ENCODE results near the gene TRIM32. TPM values are rescaled to one million over a fixed set of nuclear protein-coding genes. Genes with fewer than 3 reads are reported as not detected.

Gene TRIM32
- total RNA-seq, 1 experiment from 2014 or later: 17.5 TPM

DNA sequence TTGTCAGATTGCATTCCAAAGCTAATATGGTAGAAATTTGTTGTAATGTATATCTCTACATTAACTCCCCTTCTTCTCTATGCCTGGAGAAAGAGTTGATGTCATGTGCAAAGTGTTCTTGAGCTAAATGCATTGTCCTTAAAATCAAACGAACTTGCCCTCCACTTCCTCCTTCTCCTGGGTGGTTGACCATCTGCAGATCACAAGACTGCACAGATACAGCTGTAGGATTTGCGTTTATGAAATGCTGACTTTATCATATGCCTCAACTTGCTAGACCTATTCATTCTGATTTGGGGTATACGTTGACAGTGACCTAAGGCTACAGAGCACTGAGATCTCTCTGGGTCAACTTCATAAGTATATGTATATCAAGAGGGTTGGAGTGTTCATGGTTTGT is 8.3 kb downstream of the TRIM32 start (continued):
- TF ChIP-seq, protein P1, sequence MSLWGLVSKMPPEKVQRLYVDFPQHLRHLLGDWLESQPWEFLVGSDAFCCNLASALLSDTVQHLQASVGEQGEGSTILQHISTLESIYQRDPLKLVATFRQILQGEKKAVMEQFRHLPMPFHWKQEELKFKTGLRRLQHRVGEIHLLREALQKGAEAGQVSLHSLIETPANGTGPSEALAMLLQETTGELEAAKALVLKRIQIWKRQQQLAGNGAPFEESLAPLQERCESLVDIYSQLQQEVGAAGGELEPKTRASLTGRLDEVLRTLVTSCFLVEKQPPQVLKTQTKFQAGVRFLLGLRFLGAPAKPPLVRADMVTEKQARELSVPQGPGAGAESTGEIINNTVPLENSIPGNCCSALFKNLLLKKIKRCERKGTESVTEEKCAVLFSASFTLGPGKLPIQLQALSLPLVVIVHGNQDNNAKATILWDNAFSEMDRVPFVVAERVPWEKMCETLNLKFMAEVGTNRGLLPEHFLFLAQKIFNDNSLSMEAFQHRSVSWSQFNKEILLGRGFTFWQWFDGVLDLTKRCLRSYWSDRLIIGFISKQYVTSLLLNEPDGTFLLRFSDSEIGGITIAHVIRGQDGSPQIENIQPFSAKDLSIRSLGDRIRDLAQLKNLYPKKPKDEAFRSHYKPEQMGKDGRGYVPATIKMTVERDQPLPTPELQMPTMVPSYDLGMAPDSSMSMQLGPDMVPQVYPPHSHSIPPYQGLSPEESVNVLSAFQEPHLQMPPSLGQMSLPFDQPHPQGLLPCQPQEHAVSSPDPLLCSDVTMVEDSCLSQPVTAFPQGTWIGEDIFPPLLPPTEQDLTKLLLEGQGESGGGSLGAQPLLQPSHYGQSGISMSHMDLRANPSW (CRISPR knock-in tag; conservative IDR thresholded peaks at IDR 0.05; ENCODE audit: low read depth): no peak
- TF ChIP-seq, protein P2, sequence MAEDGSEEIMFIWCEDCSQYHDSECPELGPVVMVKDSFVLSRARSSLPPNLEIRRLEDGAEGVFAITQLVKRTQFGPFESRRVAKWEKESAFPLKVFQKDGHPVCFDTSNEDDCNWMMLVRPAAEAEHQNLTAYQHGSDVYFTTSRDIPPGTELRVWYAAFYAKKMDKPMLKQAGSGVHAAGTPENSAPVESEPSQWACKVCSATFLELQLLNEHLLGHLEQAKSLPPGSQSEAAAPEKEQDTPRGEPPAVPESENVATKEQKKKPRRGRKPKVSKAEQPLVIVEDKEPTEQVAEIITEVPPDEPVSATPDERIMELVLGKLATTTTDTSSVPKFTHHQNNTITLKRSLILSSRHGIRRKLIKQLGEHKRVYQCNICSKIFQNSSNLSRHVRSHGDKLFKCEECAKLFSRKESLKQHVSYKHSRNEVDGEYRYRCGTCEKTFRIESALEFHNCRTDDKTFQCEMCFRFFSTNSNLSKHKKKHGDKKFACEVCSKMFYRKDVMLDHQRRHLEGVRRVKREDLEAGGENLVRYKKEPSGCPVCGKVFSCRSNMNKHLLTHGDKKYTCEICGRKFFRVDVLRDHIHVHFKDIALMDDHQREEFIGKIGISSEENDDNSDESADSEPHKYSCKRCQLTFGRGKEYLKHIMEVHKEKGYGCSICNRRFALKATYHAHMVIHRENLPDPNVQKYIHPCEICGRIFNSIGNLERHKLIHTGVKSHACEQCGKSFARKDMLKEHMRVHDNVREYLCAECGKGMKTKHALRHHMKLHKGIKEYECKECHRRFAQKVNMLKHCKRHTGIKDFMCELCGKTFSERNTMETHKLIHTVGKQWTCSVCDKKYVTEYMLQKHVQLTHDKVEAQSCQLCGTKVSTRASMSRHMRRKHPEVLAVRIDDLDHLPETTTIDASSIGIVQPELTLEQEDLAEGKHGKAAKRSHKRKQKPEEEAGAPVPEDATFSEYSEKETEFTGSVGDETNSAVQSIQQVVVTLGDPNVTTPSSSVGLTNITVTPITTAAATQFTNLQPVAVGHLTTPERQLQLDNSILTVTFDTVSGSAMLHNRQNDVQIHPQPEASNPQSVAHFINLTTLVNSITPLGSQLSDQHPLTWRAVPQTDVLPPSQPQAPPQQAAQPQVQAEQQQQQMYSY (CRISPR knock-in tag; IDR thresholded peaks at IDR 0.05): no peak
- TF ChIP-seq OVOL2 (CRISPR knock-in tag; IDR thresholded peaks at IDR 0.05; ENCODE audit: borderline replicate concordance) (no peak), FOXP1 (CRISPR knock-in tag; IDR thresholded peaks at IDR 0.05; ENCODE audit: borderline replicate concordance) (no peak)
- TF ChIP-seq, protein P3, sequence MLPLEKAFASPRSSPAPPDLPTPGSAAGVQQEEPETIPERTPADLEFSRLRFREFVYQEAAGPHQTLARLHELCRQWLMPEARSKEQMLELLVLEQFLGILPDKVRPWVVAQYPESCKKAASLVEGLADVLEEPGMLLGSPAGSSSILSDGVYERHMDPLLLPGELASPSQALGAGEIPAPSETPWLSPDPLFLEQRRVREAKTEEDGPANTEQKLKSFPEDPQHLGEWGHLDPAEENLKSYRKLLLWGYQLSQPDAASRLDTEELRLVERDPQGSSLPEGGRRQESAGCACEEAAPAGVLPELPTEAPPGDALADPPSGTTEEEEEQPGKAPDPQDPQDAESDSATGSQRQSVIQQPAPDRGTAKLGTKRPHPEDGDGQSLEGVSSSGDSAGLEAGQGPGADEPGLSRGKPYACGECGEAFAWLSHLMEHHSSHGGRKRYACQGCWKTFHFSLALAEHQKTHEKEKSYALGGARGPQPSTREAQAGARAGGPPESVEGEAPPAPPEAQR (CRISPR knock-in tag; IDR thresholded peaks at IDR 0.05): no peak

DNA sequence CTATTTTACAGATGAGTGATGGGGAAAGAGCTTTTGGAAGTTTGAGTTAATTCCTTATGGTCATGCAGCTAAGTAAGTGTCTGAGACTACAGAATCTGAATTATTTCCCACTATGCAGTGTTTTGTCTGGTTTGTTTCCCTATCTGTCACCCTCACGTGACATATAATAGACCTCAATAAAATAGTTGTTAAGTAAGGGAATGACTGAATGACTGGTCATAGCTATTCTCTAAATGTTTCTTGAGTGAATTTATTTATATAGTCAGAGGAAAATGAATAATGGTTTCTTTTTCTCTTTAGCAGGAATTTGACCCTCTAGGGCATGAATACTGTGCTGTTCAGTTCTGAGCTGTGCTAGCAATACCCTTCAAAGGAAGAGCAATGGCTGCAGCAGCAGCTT is 10.3 kb downstream of the TRIM32 start:
- Mint-ChIP-seq H3K27ac (no peak overlapping the region), H3K36me3 (peaks cover 27% of the 10 kb centered on the region), H3K4me3 (no peak overlapping the region), H3K4me1 (no peaks in the 10 kb centered on the region), H3K9me3 (no peaks in the 10 kb centered on the region), H3K27me3 (ENCODE audit: low read depth) (no peaks in the 10 kb centered on the region; the same call in 1 of the 2 replicates)
- ATAC-seq (no peak), DNase-seq (ENCODE audit: low spot score) (no peak)
- CTCF ChIA-PET: interaction anchor here (0.7 to 2.4 kb wide), 2 partner anchors 10 to 223 kb away, joined by 3 to 7 read pairs; partner anchors contain the start of gene TRIM32
- POLR2A ChIA-PET: no interaction called here
- TF ChIP-seq RELA (CRISPR knock-in tag; IDR thresholded peaks at IDR 0.05; ENCODE audit: borderline replicate concordance) (no peak), SMAD3 (CRISPR knock-in tag; IDR thresholded peaks at IDR 0.05; ENCODE audit: borderline replicate concordance) (no peak), NFATC4 (CRISPR knock-in tag; IDR thresholded peaks at IDR 0.05) (no peak), ZNF671 (CRISPR knock-in tag; IDR thresholded peaks at IDR 0.05) (no peak), EMX1 (CRISPR knock-in tag; IDR thresholded peaks at IDR 0.05) (no peak), ETV6 (CRISPR knock-in tag; IDR thresholded peaks at IDR 0.05) (no peak), ELF4 (CRISPR knock-in tag; IDR thresholded peaks at IDR 0.05; ENCODE audit: low read depth) (no peak), ZNF121 (CRISPR knock-in tag; IDR thresholded peaks at IDR 0.05) (no peak), SOX15 (CRISPR knock-in tag; IDR thresholded peaks at IDR 0.05) (no peak), ZNF317 (CRISPR knock-in tag; IDR thresholded peaks at IDR 0.05; ENCODE audit: borderline replicate concordance, low read depth) (no peak)
- TF ChIP-seq, protein P4, sequence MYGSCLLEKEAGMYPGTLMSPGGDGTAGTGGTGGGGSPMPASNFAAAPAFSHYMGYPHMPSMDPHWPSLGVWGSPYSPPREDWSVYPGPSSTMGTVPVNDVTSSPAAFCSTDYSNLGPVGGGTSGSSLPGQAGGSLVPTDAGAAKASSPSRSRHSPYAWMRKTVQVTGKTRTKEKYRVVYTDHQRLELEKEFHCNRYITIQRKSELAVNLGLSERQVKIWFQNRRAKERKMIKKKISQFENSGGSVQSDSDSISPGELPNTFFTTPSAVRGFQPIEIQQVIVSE (CRISPR knock-in tag; IDR thresholded peaks at IDR 0.05; ENCODE audit: borderline replicate concordance): no peak
- TF ChIP-seq, protein P5, sequence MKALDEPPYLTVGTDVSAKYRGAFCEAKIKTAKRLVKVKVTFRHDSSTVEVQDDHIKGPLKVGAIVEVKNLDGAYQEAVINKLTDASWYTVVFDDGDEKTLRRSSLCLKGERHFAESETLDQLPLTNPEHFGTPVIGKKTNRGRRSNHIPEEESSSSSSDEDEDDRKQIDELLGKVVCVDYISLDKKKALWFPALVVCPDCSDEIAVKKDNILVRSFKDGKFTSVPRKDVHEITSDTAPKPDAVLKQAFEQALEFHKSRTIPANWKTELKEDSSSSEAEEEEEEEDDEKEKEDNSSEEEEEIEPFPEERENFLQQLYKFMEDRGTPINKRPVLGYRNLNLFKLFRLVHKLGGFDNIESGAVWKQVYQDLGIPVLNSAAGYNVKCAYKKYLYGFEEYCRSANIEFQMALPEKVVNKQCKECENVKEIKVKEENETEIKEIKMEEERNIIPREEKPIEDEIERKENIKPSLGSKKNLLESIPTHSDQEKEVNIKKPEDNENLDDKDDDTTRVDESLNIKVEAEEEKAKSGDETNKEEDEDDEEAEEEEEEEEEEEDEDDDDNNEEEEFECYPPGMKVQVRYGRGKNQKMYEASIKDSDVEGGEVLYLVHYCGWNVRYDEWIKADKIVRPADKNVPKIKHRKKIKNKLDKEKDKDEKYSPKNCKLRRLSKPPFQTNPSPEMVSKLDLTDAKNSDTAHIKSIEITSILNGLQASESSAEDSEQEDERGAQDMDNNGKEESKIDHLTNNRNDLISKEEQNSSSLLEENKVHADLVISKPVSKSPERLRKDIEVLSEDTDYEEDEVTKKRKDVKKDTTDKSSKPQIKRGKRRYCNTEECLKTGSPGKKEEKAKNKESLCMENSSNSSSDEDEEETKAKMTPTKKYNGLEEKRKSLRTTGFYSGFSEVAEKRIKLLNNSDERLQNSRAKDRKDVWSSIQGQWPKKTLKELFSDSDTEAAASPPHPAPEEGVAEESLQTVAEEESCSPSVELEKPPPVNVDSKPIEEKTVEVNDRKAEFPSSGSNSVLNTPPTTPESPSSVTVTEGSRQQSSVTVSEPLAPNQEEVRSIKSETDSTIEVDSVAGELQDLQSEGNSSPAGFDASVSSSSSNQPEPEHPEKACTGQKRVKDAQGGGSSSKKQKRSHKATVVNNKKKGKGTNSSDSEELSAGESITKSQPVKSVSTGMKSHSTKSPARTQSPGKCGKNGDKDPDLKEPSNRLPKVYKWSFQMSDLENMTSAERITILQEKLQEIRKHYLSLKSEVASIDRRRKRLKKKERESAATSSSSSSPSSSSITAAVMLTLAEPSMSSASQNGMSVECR (CRISPR knock-in tag; IDR thresholded peaks at IDR 0.05; ENCODE audit: borderline replicate concordance): no peak
- TF ChIP-seq, protein P6, sequence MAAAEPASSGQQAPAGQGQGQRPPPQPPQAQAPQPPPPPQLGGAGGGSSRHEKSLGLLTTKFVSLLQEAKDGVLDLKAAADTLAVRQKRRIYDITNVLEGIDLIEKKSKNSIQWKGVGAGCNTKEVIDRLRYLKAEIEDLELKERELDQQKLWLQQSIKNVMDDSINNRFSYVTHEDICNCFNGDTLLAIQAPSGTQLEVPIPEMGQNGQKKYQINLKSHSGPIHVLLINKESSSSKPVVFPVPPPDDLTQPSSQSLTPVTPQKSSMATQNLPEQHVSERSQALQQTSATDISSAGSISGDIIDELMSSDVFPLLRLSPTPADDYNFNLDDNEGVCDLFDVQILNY (CRISPR knock-in tag; IDR thresholded peaks at IDR 0.05): no peak
- TF ChIP-seq, protein P7, sequence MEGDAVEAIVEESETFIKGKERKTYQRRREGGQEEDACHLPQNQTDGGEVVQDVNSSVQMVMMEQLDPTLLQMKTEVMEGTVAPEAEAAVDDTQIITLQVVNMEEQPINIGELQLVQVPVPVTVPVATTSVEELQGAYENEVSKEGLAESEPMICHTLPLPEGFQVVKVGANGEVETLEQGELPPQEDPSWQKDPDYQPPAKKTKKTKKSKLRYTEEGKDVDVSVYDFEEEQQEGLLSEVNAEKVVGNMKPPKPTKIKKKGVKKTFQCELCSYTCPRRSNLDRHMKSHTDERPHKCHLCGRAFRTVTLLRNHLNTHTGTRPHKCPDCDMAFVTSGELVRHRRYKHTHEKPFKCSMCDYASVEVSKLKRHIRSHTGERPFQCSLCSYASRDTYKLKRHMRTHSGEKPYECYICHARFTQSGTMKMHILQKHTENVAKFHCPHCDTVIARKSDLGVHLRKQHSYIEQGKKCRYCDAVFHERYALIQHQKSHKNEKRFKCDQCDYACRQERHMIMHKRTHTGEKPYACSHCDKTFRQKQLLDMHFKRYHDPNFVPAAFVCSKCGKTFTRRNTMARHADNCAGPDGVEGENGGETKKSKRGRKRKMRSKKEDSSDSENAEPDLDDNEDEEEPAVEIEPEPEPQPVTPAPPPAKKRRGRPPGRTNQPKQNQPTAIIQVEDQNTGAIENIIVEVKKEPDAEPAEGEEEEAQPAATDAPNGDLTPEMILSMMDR (IDR thresholded peaks at IDR 0.05): no peak

All from WTC11 (cell line).